Measurements from ENCODE around the gene TMEFF1. TPM values are rescaled to one million over a fixed set of nuclear protein-coding genes. Genes with fewer than 3 reads are reported as not detected.

The TMEFF1 gene
- total RNA-seq, 1 experiment from 2014 or later = 65.5 TPM

GRCh38 chr9:100554935-100555401 lies 82.0 kb downstream of the TMEFF1 start:
- Histone ChIP-seq H2AK5ac (ENCODE audit: insufficient read length, low read length) (no peak overlapping the region), H3K18ac (ENCODE audit: insufficient read length, low read depth, low read length) (no peak overlapping the region), H3K4me1 (ENCODE audit: insufficient read depth, low read length) (no peaks in the 10 kb centered on the region), H3K4me2 (ENCODE audit: insufficient read depth, insufficient read length, low read length) (no peak overlapping the region), H2BK20ac (ENCODE audit: low read depth, low read length, poor library complexity, severe bottlenecking) (no peak overlapping the region), H4K91ac (ENCODE audit: insufficient read length, low read depth, low read length) (no peak overlapping the region), H3K9ac (ENCODE audit: extremely low read depth, insufficient read length, low read length) (no peak overlapping the region), H3K56ac (ENCODE audit: insufficient read length, low read depth, low read length) (no peak overlapping the region), H3K23me2 (ENCODE audit: insufficient read length, low read depth, low read length, poor library complexity, severe bottlenecking) (no peaks in the 10 kb centered on the region), H3K4ac (ENCODE audit: low read depth, low read length) (no peak overlapping the region), H3K23ac (ENCODE audit: insufficient read length, low read depth, low read length) (no peak overlapping the region), H3K79me1 (ENCODE audit: insufficient read depth, low read depth, low read length, poor library complexity, severe bottlenecking) (no peaks in the 10 kb centered on the region), H2BK15ac (ENCODE audit: low read depth, low read length) (no peak overlapping the region), H2BK12ac (ENCODE audit: insufficient read length, low read depth, low read length) (no peak overlapping the region), H2BK120ac (ENCODE audit: low read depth, low read length, poor library complexity, severe bottlenecking) (no peak overlapping the region), H4K20me1 (ENCODE audit: control insufficient read depth, insufficient read depth, insufficient read length) (peaks cover 3% of the 10 kb centered on the region), H3K79me2 (ENCODE audit: insufficient read depth, low read length) (no peaks in the 10 kb centered on the region), H2AFZ (ENCODE audit: low read length) (no peak overlapping the region), H4K8ac (replicated peaks; ENCODE audit: insufficient read length, low read depth, low read length) (no peak overlapping the region), H3T11ph (ENCODE audit: low read length) (no peak overlapping the region), H3K14ac (ENCODE audit: insufficient read depth, low read length) (no peak overlapping the region), H3K27ac (ENCODE audit: insufficient read length, low read depth, low read length) (no peak overlapping the region), H2BK5ac (ENCODE audit: insufficient read length, low read length) (no peak overlapping the region), H3K9me3 (ENCODE audit: control insufficient read depth, low read depth, low read length) (no peaks in the 10 kb centered on the region), H4K5ac (ENCODE audit: insufficient read length, low read depth, low read length) (no peak overlapping the region), H3K27me3 (ENCODE audit: insufficient read depth, low read length) (no peaks in the 10 kb centered on the region)
- WGBS (ENCODE audit: extremely low coverage, insufficient read length, low lambda C conversion rate) = no CpG with 5 or more reads among the region's 2 CpGs
- Mint-ChIP-seq H3K4me3 (no peak overlapping the region), H3K27me3 (ENCODE audit: low read depth) (no peaks in the 10 kb centered on the region), H3K9me3 (no peaks in the 10 kb centered on the region), H3K4me1 (no peaks in the 10 kb centered on the region), H3K27ac (no peak overlapping the region), H3K36me3 (ENCODE audit: insufficient read depth in 1 of 3, low read depth in 3 of 3) (peaks cover 14 to 38% (median 29%) of the 10 kb centered on the region in 3 experiments; a peak in 6 of 7 replicates)
- DNase-seq = no peak
- no peak for TF ChIP-seq CTCF (conservative IDR thresholded peaks at IDR 0.05)
